GM23338 (cell line): Measurements from ENCODE around the gene RNU6-9. TPM values are rescaled to one million over a fixed set of nuclear protein-coding genes. Genes with fewer than 3 reads are reported as not detected.

ENCODE experiments used
- ATAC-seq: fragments of 200-7000 bp; cut with Tn5 transposase; 3 replicates; pipeline ENCODE4 v1.9.1; 2020
- DNase-seq: peaks from one replicate; pipeline ENCODE4 v3.0.0-alpha.2; 2015; ENCODE audit warnings: low spot score
- H2AFZ ChIP-seq: fragments of 200-600 bp; sonication (generic); 2 replicates; pipeline ENCODE4 v1.8.0; 2016; ENCODE audit warnings: antibody characterized with exemption, mild to moderate bottlenecking, moderate library complexity
- H3F3A ChIP-seq: fragments of 200-600 bp; sonication (generic); replicated peaks from 2 replicates; pipeline ENCODE4 v1.8.0; 2017; ENCODE audit warnings: antibody characterized with exemption, mixed run types, low read depth
- H3K27ac ChIP-seq: fragments of 200-600 bp; sonication (generic); 2 replicates; pipeline ENCODE4 v1.6.1; 2016; ENCODE audit warnings: low read depth
- H3K27me3 ChIP-seq: fragments of 200-600 bp; sonication (generic); 2 replicates; pipeline ENCODE4 v1.8.0; 2016; ENCODE audit warnings: mild to moderate bottlenecking, mixed run types, moderate library complexity; ENCODE audit not compliant: insufficient read depth
- H3K36me3 ChIP-seq: fragments of 200-600 bp; sonication (generic); 2 replicates; pipeline ENCODE4 v1.8.0; 2016; ENCODE audit warnings: mild to moderate bottlenecking; ENCODE audit not compliant: insufficient read depth
- H3K4me1 ChIP-seq: fragments of 200-600 bp; sonication (generic); 2 replicates; pipeline ENCODE4 v1.8.0; 2016; ENCODE audit warnings: mild to moderate bottlenecking, moderate library complexity; ENCODE audit not compliant: insufficient read depth
- H3K4me2 ChIP-seq: fragments of 200-600 bp; sonication (generic); 2 replicates; pipeline ENCODE4 v1.7.1; 2017; ENCODE audit warnings: mixed run types
- H3K4me3 ChIP-seq: fragments of 200-600 bp; sonication (generic); 2 replicates; pipeline ENCODE4 v1.6.1; 2016; ENCODE audit warnings: mixed run types
- H3K79me2 ChIP-seq: fragments of 200-600 bp; sonication (generic); replicated peaks from 2 replicates; pipeline ENCODE4 v1.8.0; 2017; ENCODE audit warnings: mild to moderate bottlenecking; ENCODE audit not compliant: insufficient read depth
- H3K9me2 ChIP-seq: fragments of 200-600 bp; sonication (generic); 2 replicates; pipeline ENCODE4 v1.8.0; 2017; ENCODE audit not compliant: insufficient read depth
- H4K20me1 ChIP-seq: fragments of 200-600 bp; sonication (generic); replicated peaks from 2 replicates; pipeline ENCODE4 v1.8.0; 2017; ENCODE audit warnings: mild to moderate bottlenecking; ENCODE audit not compliant: insufficient read depth
- H3K27ac Mint-ChIP-seq: 2 replicates; pipeline ENCODE4 v1.8.0; 2020; ENCODE audit warnings: inconsistent platforms, mild to moderate bottlenecking, moderate library complexity, mixed read lengths
- H3K27me3 Mint-ChIP-seq: 3 replicates; pipeline ENCODE4 v1.8.0; 2022; ENCODE audit warnings: low read depth, mild to moderate bottlenecking, moderate library complexity, mixed read lengths, inconsistent platforms; ENCODE audit not compliant: insufficient read depth, poor library complexity
- H3K36me3 Mint-ChIP-seq: 3 replicates; pipeline ENCODE4 v1.8.0; 2021; ENCODE audit warnings: low read depth, mild to moderate bottlenecking, inconsistent platforms, moderate library complexity, mixed read lengths
- H3K4me1 Mint-ChIP-seq: 3 replicates; pipeline ENCODE4 v1.8.0; 2020; ENCODE audit warnings: mild to moderate bottlenecking, inconsistent platforms, mixed read lengths
- H3K4me3 Mint-ChIP-seq: 3 replicates; pipeline ENCODE4 v1.8.0; 2021; ENCODE audit warnings: moderate library complexity, mild to moderate bottlenecking, inconsistent platforms, mixed read lengths
- H3K9me3 Mint-ChIP-seq: 3 replicates; pipeline ENCODE4 v1.8.0; 2020; ENCODE audit warnings: moderate library complexity, mild to moderate bottlenecking, inconsistent platforms, mixed read lengths
- CREB1 ChIP-seq: fragments of 250-450 bp; sonication (Bioruptor Pico); IDR thresholded peaks from 2 replicates; pipeline ENCODE4 v1.5.0; 2020; ENCODE audit warnings: low read depth, mild to moderate bottlenecking, moderate library complexity
- CTCF ChIP-seq, 2 experiments: fragments of 200-600 bp in 1 of 2; sonication (generic) in 1 of 2; conservative IDR thresholded peaks; 2 replicates each; pipeline versions ENCODE4 v1.5.1 to v1.6.1; 2016 to 2017; ENCODE audit warnings: antibody characterized with exemption in 2 of 2, low read depth in 2 of 2, mild to moderate bottlenecking in 2 of 2, moderate library complexity in 1 of 2
- EZH2 ChIP-seq: fragments of 200-600 bp; sonication (generic); IDR thresholded peaks from one replicate; pipeline ENCODE4 v1.8.0; 2017; ENCODE audit warnings: antibody characterized with exemption, mild to moderate bottlenecking, low read depth; ENCODE audit not compliant: unreplicated experiment
- EZH2phosphoT487 ChIP-seq: fragments of 200-600 bp; sonication (generic); IDR thresholded peaks from one replicate; pipeline ENCODE4 v1.8.1; 2018; ENCODE audit warnings: antibody characterized with exemption; ENCODE audit not compliant: unreplicated experiment
- JUNB ChIP-seq: IDR thresholded peaks from one replicate; pipeline ENCODE4 v1.6.1; 2016; ENCODE audit warnings: antibody characterized with exemption; ENCODE audit not compliant: unreplicated experiment
- POLR2AphosphoS5 ChIP-seq: IDR thresholded peaks from 2 replicates; pipeline ENCODE4 v1.6.1; 2016; ENCODE audit warnings: antibody characterized with exemption, low read depth
- ZNF331 ChIP-seq: fragments of 250-450 bp; sonication (Bioruptor Pico); IDR thresholded peaks from 2 replicates; pipeline ENCODE4 v1.5.0; 2020; ENCODE audit warnings: low read depth, mild to moderate bottlenecking, moderate library complexity
- polyA plus RNA-seq: library from polyadenylated mRNA; unstranded; fragments of >200 nt; fragmentation: Nextera tagmentation; extraction: Ambion mirVana; gene quantifications from 2 replicates; pipeline ENCODE4 v1.2.1, GENCODE V29; 2016
- total RNA-seq: library from RNA; depleted of rRNA; stranded (reverse); fragments of >200 nt; shearing (Covaris generic); gene quantifications from 2 replicates; pipeline ENCODE4 v1.2.3, GENCODE V29; 2014
- TF ChIP-seq, protein P1 (sequence below): fragments of 250-450 bp; sonication (Bioruptor Pico); IDR thresholded peaks from 2 replicates; pipeline ENCODE4 v1.5.0; 2020; ENCODE audit warnings: mild to moderate bottlenecking, moderate library complexity
- TF ChIP-seq, protein P2 (sequence below): IDR thresholded peaks from 2 replicates; pipeline ENCODE4 v1.6.1; 2016; ENCODE audit warnings: antibody characterized with exemption

RNU6-9 gene
- total and polyA plus RNA-seq, 2 experiments from 2014 or later = not detected

GRCh38 chr19:918152-918437, 24.8 kb downstream of the RNU6-9 start:
- Histone ChIP-seq H3K4me2 (peak overlapping the region; percentile 87), H3K4me3 (peak overlapping the region; percentile 72)
- H3K27me3 Mint-ChIP-seq = peaks cover 56% of the 10 kb centered on the region

More at GRCh38 chr19:918152-918437, 24.8 kb downstream of the RNU6-9 start:
- H4K20me1 ChIP-seq = no peaks in the 10 kb centered on the region; the same call in 1 of the 2 replicates
- H3K27ac ChIP-seq = no peak overlapping the region
- no peaks in the 10 kb centered on the region for H3K79me2 ChIP-seq
- TF ChIP-seq CTCF (conservative IDR thresholded peaks at IDR 0.05; ENCODE audit: low read depth in 2 of 2) (no peak), EZH2phosphoT487 (no peak), JUNB (no peak), CREB1 (CRISPR knock-in tag) (no peak), ZNF331 (no peak), POLR2AphosphoS5 (no peak), EZH2 (peak; percentile 19)
- TF ChIP-seq, protein P1, sequence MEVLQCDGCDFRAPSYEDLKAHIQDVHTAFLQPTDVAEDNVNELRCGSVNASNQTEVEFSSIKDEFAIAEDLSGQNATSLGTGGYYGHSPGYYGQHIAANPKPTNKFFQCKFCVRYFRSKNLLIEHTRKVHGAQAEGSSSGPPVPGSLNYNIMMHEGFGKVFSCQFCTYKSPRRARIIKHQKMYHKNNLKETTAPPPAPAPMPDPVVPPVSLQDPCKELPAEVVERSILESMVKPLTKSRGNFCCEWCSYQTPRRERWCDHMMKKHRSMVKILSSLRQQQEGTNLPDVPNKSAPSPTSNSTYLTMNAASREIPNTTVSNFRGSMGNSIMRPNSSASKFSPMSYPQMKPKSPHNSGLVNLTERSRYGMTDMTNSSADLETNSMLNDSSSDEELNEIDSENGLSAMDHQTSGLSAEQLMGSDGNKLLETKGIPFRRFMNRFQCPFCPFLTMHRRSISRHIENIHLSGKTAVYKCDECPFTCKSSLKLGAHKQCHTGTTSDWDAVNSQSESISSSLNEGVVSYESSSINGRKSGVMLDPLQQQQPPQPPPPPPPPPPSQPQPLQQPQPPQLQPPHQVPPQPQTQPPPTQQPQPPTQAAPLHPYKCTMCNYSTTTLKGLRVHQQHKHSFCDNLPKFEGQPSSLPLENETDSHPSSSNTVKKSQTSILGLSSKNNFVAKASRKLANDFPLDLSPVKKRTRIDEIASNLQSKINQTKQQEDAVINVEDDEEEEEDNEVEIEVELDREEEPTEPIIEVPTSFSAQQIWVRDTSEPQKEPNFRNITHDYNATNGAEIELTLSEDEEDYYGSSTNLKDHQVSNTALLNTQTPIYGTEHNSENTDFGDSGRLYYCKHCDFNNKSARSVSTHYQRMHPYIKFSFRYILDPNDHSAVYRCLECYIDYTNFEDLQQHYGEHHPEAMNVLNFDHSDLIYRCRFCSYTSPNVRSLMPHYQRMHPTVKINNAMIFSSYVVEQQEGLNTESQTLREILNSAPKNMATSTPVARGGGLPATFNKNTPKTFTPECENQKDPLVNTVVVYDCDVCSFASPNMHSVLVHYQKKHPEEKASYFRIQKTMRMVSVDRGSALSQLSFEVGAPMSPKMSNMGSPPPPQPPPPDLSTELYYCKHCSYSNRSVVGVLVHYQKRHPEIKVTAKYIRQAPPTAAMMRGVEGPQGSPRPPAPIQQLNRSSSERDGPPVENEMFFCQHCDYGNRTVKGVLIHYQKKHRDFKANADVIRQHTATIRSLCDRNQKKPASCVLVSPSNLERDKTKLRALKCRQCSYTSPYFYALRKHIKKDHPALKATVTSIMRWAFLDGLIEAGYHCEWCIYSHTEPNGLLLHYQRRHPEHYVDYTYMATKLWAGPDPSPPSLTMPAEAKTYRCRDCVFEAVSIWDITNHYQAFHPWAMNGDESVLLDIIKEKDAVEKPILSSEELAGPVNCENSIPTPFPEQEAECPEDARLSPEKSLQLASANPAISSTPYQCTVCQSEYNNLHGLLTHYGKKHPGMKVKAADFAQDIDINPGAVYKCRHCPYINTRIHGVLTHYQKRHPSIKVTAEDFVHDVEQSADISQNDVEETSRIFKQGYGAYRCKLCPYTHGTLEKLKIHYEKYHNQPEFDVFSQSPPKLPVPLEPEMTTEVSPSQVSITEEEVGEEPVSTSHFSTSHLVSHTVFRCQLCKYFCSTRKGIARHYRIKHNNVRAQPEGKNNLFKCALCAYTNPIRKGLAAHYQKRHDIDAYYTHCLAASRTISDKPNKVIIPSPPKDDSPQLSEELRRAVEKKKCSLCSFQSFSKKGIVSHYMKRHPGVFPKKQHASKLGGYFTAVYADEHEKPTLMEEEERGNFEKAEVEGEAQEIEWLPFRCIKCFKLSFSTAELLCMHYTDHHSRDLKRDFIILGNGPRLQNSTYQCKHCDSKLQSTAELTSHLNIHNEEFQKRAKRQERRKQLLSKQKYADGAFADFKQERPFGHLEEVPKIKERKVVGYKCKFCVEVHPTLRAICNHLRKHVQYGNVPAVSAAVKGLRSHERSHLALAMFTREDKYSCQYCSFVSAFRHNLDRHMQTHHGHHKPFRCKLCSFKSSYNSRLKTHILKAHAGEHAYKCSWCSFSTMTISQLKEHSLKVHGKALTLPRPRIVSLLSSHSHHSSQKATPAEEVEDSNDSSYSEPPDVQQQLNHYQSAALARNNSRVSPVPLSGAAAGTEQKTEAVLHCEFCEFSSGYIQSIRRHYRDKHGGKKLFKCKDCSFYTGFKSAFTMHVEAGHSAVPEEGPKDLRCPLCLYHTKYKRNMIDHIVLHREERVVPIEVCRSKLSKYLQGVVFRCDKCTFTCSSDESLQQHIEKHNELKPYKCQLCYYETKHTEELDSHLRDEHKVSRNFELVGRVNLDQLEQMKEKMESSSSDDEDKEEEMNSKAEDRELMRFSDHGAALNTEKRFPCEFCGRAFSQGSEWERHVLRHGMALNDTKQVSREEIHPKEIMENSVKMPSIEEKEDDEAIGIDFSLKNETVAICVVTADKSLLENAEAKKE (CRISPR knock-in tag) = no peak
- TF ChIP-seq, protein P2, sequence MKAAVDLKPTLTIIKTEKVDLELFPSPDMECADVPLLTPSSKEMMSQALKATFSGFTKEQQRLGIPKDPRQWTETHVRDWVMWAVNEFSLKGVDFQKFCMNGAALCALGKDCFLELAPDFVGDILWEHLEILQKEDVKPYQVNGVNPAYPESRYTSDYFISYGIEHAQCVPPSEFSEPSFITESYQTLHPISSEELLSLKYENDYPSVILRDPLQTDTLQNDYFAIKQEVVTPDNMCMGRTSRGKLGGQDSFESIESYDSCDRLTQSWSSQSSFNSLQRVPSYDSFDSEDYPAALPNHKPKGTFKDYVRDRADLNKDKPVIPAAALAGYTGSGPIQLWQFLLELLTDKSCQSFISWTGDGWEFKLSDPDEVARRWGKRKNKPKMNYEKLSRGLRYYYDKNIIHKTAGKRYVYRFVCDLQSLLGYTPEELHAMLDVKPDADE = no peak
- H3K36me3 ChIP-seq = no peaks in the 10 kb centered on the region
- peaks cover 88% of the 10 kb centered on the region for H3K27me3 ChIP-seq
- peaks cover 18% of the 10 kb centered on the region for H3F3A ChIP-seq
- no peaks in the 10 kb centered on the region; the same call in 1 of the 2 replicates for H3K4me1 ChIP-seq
- H3K9me3 Mint-ChIP-seq = no peaks in the 10 kb centered on the region
- H2AFZ ChIP-seq = peak overlapping the region; percentile 74
- no peaks in the 10 kb centered on the region for H3K36me3 Mint-ChIP-seq
- H3K4me3 Mint-ChIP-seq = peak overlapping the region; percentile 67
- H3K27ac Mint-ChIP-seq = no peak overlapping the region
- no peak for DNase-seq
- no peaks in the 10 kb centered on the region for H3K9me2 ChIP-seq
- no peak for ATAC-seq
- peaks cover 4% of the 10 kb centered on the region; the same call in 2 of the 3 replicates for H3K4me1 Mint-ChIP-seq
